Endodermal cell (in vitro differentiated cells): ENCODE data around the gene SLC44A4. TPM values are rescaled to one million over a fixed set of nuclear protein-coding genes. Genes with fewer than 3 reads are reported as not detected.
"Not testable (repeated sequence)": the region's sequence is repeated elsewhere in the genome, so short reads cannot be mapped to it uniquely, and the experiment has no call there.

Experiments used
- DNase-seq: peaks from one replicate; pipeline ENCODE4 v3.0.0-alpha.2; 2017
- H3K27ac ChIP-seq: 2 replicates; pipeline ENCODE4 v1.5.1; 2013; ENCODE audit warnings: mild to moderate bottlenecking, low read depth, low read length, moderate library complexity
- H3K27me3 ChIP-seq: 2 replicates; pipeline ENCODE4 v1.6.1; 2013; ENCODE audit warnings: mild to moderate bottlenecking, low read length, moderate library complexity; ENCODE audit not compliant: insufficient read depth, control insufficient read depth, poor library complexity, severe bottlenecking
- H3K36me3 ChIP-seq: 2 replicates; pipeline ENCODE4 v1.7.0; 2013; ENCODE audit warnings: mild to moderate bottlenecking, low read length, moderate library complexity; ENCODE audit not compliant: control insufficient read depth, insufficient read depth
- H3K4me1 ChIP-seq: one replicate; pipeline ENCODE4 v1.7.0; 2013; ENCODE audit warnings: low read length; ENCODE audit not compliant: control insufficient read depth, insufficient read depth
- H3K4me3 ChIP-seq: 2 replicates; pipeline ENCODE4 v1.5.1; 2013; ENCODE audit warnings: mild to moderate bottlenecking, low read length, moderate library complexity
- H3K9ac ChIP-seq: 2 replicates; pipeline ENCODE4 v1.6.1; 2013; ENCODE audit warnings: mild to moderate bottlenecking, low read length, moderate library complexity; ENCODE audit not compliant: poor library complexity, severe bottlenecking; ENCODE audit errors: extremely low read depth
- H3K9me3 ChIP-seq: 2 replicates; pipeline ENCODE4 v1.6.1; 2013; ENCODE audit warnings: mild to moderate bottlenecking, low read length, moderate library complexity; ENCODE audit not compliant: control insufficient read depth
- H3K27ac Mint-ChIP-seq: 2 replicates; pipeline ENCODE4 v1.8.0; 2020; ENCODE audit warnings: mixed read lengths
- H3K27me3 Mint-ChIP-seq: 2 replicates; pipeline ENCODE4 v1.8.0; 2021; ENCODE audit warnings: mild to moderate bottlenecking, mixed read lengths; ENCODE audit not compliant: insufficient read depth
- H3K36me3 Mint-ChIP-seq: 2 replicates; pipeline ENCODE4 v1.8.0; 2020; ENCODE audit warnings: low read depth, mixed read lengths
- H3K4me1 Mint-ChIP-seq: 2 replicates; pipeline ENCODE4 v1.8.0; 2020; ENCODE audit warnings: mixed read lengths
- H3K4me3 Mint-ChIP-seq: 2 replicates; pipeline ENCODE4 v1.8.0; 2020; ENCODE audit warnings: mild to moderate bottlenecking, moderate library complexity, mixed read lengths
- H3K9me3 Mint-ChIP-seq: 2 replicates; pipeline ENCODE4 v1.8.0; 2020; ENCODE audit warnings: mild to moderate bottlenecking, mixed read lengths
- WGBS, 2 experiments: methylation state at CpG; one replicate each; pipeline versions ENCODE4 v1.1.5 to v1.1.7; 2013; ENCODE audit warnings: missing lambda C conversion rate in 2 of 2, mixed read lengths in 1 of 2; ENCODE audit not compliant: insufficient coverage in 1 of 2, insufficient read length in 1 of 2; 5-methylcytosine and 5-hydroxymethylcytosine counted together
- total RNA-seq, 2 donors: library from RNA; stranded (reverse); fragmentation: NEBNext Ultra II Directional in 1 of 2; extraction: Animal tissue kit (Norgen Biotek cat#: 25700) in 1 of 2; gene quantifications; 2 replicates in 1 of 2; 3 replicates in 1 of 2; pipeline ENCODE4 v1.2.1, GENCODE V29; 2021
- TF ChIP-seq, protein P1 (sequence below): fragments of 200-600 bp; sonication (generic); conservative IDR thresholded peaks from 2 replicates; pipeline ENCODE4 v1.5.0; 2021; ENCODE audit warnings: antibody characterized with exemption, mild to moderate bottlenecking

Gene SLC44A4
- total RNA-seq, 2 donors from 2014 or later, result 1.3 to 3.6 TPM

DNA sequence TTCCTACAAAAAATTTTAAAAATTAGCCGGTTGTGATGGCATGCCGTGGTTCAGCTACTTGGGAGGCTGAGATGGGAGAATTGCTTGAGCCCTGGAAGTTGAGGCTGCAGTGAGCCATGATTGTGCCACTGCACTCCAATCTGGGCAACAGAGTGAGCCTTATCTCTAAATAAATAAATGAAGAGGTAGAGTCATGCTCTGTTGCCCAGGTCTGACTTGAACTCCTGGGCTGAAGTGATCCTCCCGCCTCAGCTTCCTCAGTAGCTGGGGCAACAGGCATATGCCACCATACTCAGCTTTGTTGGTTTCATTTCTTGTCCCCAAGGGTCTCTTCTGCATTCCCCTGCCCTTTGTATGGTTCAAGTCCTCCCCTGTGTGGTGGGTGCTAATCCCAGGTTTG lies 34.3 kb downstream of the SLC44A4 start:
- DNase-seq, result no peak
- Histone ChIP-seq H3K4me1 (peaks cover 3% of the 10 kb centered on the region), H3K27me3 (no peaks in the 10 kb centered on the region), H3K9me3 (no peaks in the 10 kb centered on the region), H3K4me3 (no peak overlapping the region), H3K9ac (no peak overlapping the region), H3K36me3 (peaks cover 14% of the 10 kb centered on the region), H3K27ac (no peak overlapping the region)
- Mint-ChIP-seq H3K4me1 (no peaks in the 10 kb centered on the region), H3K27me3 (no peaks in the 10 kb centered on the region), H3K4me3 (no peak overlapping the region), H3K27ac (no peak overlapping the region), H3K36me3 (peaks cover 19% of the 10 kb centered on the region), H3K9me3 (no peaks in the 10 kb centered on the region)
- WGBS, 2 experiments, result 92 to 96% methylated on average over 2 to 3 of the region's 3 CpGs
- TF ChIP-seq, protein P1, sequence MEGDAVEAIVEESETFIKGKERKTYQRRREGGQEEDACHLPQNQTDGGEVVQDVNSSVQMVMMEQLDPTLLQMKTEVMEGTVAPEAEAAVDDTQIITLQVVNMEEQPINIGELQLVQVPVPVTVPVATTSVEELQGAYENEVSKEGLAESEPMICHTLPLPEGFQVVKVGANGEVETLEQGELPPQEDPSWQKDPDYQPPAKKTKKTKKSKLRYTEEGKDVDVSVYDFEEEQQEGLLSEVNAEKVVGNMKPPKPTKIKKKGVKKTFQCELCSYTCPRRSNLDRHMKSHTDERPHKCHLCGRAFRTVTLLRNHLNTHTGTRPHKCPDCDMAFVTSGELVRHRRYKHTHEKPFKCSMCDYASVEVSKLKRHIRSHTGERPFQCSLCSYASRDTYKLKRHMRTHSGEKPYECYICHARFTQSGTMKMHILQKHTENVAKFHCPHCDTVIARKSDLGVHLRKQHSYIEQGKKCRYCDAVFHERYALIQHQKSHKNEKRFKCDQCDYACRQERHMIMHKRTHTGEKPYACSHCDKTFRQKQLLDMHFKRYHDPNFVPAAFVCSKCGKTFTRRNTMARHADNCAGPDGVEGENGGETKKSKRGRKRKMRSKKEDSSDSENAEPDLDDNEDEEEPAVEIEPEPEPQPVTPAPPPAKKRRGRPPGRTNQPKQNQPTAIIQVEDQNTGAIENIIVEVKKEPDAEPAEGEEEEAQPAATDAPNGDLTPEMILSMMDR, result no peak

DNA sequence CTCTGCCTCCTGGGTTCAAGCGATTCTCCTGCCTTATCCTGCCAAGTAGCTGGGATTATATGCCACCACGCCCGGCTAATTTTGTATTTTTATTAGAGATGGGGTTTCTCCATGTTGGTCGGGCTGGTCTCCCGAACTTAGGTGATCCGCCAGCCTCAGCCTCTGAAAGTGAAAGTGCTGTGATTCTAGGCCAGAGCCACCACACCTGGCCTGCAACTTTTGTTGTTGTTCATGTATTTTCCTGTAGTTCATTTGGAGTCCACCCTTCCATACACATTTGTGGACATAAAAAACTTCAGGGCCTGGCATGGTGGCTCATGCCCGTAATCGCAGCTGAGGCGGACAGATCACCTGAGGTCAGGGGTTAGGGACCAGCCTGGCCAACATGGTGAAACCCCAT lies 36.7 kb downstream of the SLC44A4 start:
- Histone ChIP-seq H3K4me3 (no peak overlapping the region), H3K9ac (no peak overlapping the region), H3K27me3 (no peaks in the 10 kb centered on the region), H3K4me1 (no peaks in the 10 kb centered on the region), H3K9me3 (no peaks in the 10 kb centered on the region), H3K27ac (no peak overlapping the region), H3K36me3 (peaks cover 38% of the 10 kb centered on the region)
- no peak for DNase-seq
- 94 to 95% methylated on average over 5 to 9 of the region's 9 CpGs for WGBS, 2 experiments
- H3K27ac Mint-ChIP-seq, result no peak overlapping the region
- no peak overlapping the region for H3K4me3 Mint-ChIP-seq
- TF ChIP-seq, protein P1, result no peak
- H3K4me1 Mint-ChIP-seq, result peaks cover 8% of the 10 kb centered on the region
- H3K36me3 Mint-ChIP-seq, result peaks cover 42% of the 10 kb centered on the region
- H3K9me3 Mint-ChIP-seq, result no peaks in the 10 kb centered on the region
- no peaks in the 10 kb centered on the region for H3K27me3 Mint-ChIP-seq

DNA sequence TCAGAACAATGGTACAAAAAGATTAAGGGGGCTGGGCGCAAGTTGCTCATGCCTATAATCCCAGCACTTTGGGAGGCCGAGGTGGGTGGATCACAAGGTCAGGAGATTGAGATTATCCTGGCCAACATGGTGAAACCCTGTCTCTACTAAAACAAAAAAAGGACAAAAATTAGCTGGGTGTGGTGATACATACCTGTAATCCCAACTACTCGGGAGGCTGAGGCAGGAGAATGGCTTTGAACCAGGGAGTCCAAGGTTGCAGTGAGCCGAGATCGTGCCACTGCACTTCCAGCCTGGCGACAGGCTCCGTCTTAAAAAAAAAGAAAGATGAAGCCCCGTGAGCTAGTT lies 39.0 kb downstream of the SLC44A4 start:
- not testable (repeated sequence) for H3K27me3 Mint-ChIP-seq, H3K9ac ChIP-seq, H3K4me1 ChIP-seq, H3K27ac Mint-ChIP-seq, H3K4me3 ChIP-seq, H3K4me3 Mint-ChIP-seq, H3K9me3 ChIP-seq, DNase-seq, H3K27me3 ChIP-seq, H3K9me3 Mint-ChIP-seq, H3K27ac ChIP-seq
- peaks cover 51% of the 10 kb centered on the region for H3K36me3 ChIP-seq
- Mint-ChIP-seq H3K4me1 (peaks cover 19% of the 10 kb centered on the region), H3K36me3 (peaks cover 62% of the 10 kb centered on the region)
- WGBS, 2 experiments, result 89 to 95% methylated on average over 6 to 8 of the region's 8 CpGs

DNA sequence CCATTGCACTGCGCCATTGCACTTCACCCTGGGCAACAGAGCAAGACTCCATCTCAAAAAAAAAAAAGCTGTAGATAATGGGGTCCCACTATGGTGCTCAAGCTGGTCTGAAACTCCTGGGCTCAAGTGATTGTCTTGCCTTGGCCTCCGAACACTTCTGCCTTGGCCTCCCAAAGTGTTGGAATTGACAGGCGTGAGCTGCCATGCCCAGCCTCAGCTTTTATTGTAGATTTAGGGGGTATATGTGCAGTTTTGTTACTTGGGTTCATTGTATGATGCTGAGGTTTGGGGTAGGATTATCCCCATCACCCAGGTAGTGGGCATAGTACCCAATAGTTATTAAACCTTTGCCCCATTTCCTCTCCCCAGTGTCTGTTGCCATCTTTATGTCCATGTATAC lies 39.8 kb downstream of the SLC44A4 start:
- TF ChIP-seq, protein P1, result no peak
- H3K27ac ChIP-seq, result no peak overlapping the region
- Mint-ChIP-seq H3K4me1 (peaks cover 19% of the 10 kb centered on the region), H3K4me3 (peak overlapping the region; percentile 100), H3K27ac (no peak overlapping the region), H3K36me3 (peaks cover 62% of the 10 kb centered on the region), H3K27me3 (no peaks in the 10 kb centered on the region), H3K9me3 (no peaks in the 10 kb centered on the region)
- 92 to 100% methylated on average over 1 to 3 of the region's 3 CpGs for WGBS, 2 experiments
- H3K36me3 ChIP-seq, result peaks cover 51% of the 10 kb centered on the region
- H3K4me1 ChIP-seq, result no peaks in the 10 kb centered on the region
- peak overlapping the region; percentile 96 for H3K4me3 ChIP-seq
- no peaks in the 10 kb centered on the region for H3K9me3 ChIP-seq
- no peak overlapping the region for H3K9ac ChIP-seq
- DNase-seq, result no peak
- H3K27me3 ChIP-seq, result no peaks in the 10 kb centered on the region

DNA sequence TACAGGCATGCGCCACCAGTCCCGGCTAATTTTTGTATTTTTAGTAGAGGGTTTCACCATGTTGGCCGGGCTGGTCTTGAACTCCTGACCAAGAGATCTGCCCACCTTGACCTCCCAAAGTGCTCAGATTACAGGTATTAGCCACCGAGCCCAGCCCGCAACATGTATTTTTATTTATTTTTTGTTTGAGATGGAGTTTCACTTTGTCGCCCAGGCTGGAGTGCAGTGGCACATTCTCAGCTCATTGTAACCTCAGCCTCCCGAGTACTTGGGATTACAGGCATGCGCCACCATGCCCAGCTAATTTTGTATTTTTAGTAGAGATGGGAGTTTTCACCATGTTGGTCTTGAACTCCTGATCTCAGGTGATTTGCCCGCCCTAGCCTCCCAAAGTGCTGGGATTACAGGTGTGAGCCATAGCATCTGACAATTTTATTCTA lies 40.7 kb downstream of the SLC44A4 start:
- not testable (repeated sequence) for DNase-seq, H3K27me3 Mint-ChIP-seq, H3K9me3 Mint-ChIP-seq, H3K27ac ChIP-seq, H3K27me3 ChIP-seq, H3K4me1 ChIP-seq, H3K27ac Mint-ChIP-seq, H3K9me3 ChIP-seq
- H3K36me3 Mint-ChIP-seq, result peaks cover 62% of the 10 kb centered on the region
- peak overlapping the region; percentile 96 for H3K4me3 ChIP-seq
- 91 to 94% methylated on average over 8 to 9 of the region's 9 CpGs for WGBS, 2 experiments
- peaks cover 19% of the 10 kb centered on the region for H3K4me1 Mint-ChIP-seq
- peak overlapping the region; percentile 100 for H3K4me3 Mint-ChIP-seq
- peaks cover 51% of the 10 kb centered on the region for H3K36me3 ChIP-seq
- H3K9ac ChIP-seq, result peak overlapping the region; percentile 90
